SH-SY5Y (cell line): ENCODE measurements around the gene C11orf52.

Experiments
- GATA2 ChIP-seq: IDR thresholded peaks from 2 replicates; pipeline ENCODE4 v1.6.1; 2011; ENCODE audit warnings: mild to moderate bottlenecking, low read depth, low read length
- GATA3 ChIP-seq: IDR thresholded peaks from 2 replicates; pipeline ENCODE4 v1.6.1; 2011; ENCODE audit warnings: low read depth, mild to moderate bottlenecking, low read length, moderate library complexity

C11orf52 gene

DNA sequence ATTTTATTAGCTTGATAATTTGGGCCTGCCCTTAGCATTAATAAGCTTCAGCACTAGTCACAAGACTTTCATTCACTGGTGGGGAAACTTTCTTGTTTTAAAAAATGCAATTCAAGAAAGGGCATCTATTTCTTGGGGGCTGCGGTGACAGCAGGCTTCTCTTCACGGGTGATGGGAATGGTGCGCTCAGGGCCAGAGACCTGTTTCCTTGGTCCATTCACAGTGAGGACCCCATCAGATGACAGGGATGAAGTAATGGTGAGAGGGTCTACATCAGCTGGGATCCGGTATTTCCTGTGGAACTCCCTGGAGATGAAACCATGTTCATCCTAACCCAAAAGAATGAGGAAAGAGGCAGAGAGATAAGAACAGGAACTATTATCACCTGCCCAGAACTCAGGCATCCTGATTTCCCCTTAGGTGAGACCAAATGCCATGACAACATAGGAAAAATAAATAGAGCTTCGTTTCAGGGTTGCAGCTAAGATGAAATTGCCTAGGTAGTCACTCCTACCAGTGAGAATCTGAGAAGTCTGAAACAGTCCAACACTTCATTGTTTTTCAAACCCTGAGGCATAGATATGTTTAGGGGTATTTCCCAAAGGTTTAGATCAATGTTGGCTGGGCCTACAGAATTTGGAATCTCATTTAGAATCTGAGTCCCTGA is 9.9 kb upstream of the C11orf52 start:
- TF ChIP-seq GATA2 (no peak), GATA3 (no peak)

DNA sequence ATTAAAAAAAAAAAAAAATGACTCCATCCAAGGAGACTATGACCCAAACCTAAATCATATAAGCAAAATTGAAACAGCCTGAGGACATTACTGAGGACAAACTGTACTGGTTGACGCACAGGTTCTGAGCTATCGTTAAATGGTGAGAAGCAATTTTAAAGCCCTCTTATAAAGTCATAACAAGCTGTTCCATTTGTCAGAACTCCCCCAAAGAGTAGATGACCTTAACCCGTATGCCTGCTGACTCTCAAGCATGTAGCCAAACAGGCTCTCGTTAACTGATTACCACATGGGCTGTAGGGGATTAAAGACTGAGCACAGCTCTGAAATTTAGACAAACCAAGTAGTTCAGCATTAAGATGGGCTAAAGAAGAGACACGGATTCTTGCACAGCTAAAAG is 9.3 kb upstream of the C11orf52 start:
- TF ChIP-seq GATA3 (no peak), GATA2 (no peak)

DNA sequence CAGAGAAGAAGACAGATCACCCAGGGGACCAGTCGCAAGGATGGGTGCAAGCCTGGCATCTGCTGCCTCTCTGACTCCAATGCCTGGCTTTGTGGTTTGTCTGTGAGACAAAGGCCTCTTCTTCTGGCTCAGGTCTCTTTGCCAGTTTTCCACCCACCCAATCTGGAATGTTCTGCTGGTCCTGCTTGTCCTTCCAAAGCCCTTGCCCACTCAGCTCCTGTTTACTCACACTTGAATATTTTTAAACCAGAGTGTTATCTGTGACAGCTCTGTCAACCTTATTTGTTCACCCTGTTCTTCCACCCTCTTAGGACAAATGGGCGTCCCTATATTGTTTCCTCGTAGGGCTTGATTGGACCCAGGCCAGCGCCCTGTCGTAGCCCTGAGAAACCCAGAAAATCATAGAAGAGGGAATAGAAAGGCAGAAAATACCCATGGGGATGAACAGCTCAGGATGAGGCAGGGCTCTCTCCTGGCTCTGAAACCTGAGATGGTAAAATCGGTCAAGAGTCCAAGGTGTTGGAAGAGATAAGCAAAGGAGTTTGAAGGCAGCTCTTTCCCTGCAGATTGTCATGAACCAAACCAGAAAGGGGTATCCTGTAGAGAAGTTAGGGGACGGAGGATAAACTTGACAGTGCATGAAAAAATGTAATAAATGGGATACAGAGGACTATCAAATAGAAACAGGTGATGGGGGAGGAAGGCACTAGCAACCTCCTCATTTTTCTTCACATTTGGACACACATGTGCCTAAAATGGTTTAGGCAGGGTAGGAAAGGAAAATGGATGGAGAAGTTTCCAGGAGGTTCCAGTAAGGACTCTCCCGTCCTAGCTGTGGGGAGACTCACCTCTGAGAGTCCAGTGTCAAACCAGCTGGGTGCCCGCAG is 7.8 kb upstream of the C11orf52 start:
- TF ChIP-seq GATA2 (no peak), GATA3 (no peak)

DNA sequence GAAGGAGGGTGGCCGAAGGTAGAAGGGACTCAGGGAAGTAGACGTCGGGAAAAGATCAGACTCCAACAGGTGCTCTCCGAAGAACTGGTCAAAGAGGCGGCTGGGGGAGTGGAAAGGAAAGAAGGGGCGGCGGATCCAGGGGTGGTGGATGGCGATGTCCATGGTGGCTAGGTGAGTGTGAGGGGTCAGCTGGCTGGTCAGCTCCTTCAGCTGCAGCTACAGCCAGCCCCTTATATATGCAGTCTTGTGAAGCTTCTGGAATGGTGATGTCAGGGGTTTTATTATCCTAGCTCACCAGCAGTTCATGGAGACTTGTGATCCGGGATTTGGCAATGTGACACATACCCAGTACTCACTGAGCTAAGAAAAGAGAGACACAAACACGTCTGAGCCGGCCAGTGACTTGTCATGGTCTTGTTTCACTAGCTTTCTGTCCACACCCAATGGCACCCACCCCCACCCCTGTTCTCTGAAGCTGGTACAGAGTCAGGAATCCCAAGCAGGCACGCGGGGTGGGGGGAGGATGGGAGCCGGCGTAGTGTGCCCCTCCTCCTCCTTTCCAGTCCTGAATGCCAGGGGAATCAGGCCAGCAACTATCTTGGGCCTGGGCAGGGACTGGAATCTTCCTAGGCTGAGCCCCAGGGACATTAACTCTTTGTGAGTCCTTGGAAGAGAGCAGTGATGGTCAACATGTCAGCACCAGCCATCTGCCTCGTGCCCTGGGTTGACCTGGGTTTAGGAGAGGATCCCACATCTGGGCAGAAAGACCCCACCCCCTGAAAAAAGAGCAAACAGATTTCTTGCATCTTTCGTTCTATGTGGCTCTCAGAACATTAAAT is 6.9 kb upstream of the C11orf52 start, which contains the start of gene CRYAB:
TSS of gene CRYAB (minus strand) at position 208 of the 839 bp plus-strand sequence. CDS start at position 162, 46 bp downstream.
- TF ChIP-seq GATA2 (no peak), GATA3 (no peak)

DNA sequence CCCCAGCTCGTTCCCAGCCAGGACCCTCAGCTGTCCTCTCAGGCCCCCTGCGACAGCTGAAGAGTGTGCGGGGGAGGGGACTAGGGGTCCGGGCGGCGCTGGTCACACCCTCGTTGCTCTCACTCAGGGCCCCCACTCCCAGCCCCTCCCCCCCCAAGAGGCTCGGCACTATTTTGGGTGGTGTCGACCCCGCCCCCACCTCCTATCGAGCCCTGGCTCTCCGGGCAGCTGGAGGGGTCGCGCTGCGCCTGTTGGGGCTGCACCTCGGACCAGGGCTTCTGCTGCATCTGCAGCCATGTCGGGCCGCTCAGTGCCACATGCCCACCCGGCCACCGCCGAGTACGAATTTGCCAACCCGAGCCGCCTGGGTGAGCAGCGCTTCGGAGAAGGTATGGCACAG is 6.2 kb upstream of the C11orf52 start, which contains the start of gene HSPB2:
TSS of gene HSPB2 (plus strand) at position 200 of the 400 bp plus-strand sequence. CDS start at position 296, 96 bp downstream.
- TF ChIP-seq GATA2 (no peak), GATA3 (no peak)

DNA sequence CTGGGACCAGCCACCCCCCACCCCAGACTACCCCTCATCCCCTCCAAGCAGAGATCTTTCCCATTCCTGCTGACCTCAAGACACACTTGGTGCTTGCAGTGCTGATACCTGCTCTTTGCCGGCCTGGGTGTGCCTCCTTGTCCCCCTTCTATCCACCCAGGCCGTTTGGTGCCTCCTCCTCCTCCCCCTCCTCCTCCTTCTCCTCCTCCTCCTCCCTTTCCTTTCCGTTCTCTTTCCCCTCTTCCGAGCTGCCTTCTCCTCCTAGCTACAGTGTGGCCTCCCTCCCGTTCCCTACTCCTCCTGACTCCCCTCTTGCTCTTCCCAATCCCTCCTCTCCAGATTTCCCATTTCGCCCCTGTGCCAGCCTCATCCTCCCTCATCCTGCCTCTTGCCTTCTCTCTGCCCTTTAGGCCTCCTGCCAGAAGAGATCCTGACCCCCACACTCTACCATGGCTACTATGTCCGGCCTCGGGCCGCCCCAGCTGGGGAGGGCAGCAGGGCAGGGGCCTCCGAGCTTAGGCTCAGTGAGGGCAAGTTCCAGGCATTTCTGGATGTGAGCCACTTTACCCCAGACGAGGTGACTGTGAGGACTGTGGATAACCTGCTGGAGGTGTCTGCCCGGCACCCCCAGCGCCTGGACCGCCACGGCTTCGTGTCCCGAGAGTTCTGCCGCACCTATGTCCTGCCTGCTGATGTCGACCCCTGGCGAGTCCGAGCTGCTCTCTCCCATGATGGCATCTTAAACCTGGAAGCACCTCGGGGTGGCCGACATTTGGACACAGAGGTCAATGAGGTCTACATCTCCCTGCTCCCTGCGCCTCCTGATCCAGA is 5.5 kb upstream of the C11orf52 start:
- no peak for TF ChIP-seq GATA2
- TF ChIP-seq GATA3, result no peak

DNA sequence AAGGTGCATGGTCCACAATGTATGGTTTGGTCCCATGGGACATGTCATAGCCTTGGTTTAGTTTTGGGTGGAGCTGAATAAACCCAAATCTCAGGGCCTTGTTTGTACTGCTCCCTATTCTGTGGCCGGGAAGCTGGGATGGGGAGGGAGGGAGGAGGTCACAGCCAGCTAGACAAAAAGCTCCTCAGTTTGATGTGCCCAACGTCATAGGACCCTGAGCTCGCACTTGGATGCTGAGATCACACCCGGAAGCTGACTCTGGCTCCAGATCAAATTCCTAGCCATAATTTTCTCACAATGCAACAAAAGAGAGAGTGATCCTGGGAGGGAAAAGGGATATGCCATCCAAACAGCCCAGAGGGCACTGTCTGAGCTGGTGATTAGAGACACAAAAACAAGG is 4.7 kb upstream of the C11orf52 start:
- TF ChIP-seq GATA3 (no peak), GATA2 (no peak)

DNA sequence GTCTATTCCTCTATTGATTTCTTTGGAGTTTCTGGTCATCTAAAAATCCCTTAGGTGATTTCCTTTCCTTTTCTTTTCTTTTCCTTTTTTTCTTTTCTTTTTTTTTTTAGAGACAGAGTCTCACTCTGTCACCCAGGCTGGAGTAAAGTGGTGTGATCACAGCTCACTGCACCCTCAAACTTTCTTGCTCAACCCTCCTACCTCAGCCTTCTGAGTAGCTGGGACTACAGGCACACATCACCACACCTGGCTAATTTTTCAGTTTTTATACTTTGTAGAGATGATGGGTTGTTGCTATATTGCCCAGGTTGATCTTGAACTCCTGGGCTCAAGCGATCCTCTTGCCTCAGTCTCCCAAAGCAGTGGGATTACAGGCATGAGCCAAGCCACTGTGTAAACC is 1.9 kb upstream of the C11orf52 start:
- TF ChIP-seq GATA3, result no peak
- no peak for TF ChIP-seq GATA2

DNA sequence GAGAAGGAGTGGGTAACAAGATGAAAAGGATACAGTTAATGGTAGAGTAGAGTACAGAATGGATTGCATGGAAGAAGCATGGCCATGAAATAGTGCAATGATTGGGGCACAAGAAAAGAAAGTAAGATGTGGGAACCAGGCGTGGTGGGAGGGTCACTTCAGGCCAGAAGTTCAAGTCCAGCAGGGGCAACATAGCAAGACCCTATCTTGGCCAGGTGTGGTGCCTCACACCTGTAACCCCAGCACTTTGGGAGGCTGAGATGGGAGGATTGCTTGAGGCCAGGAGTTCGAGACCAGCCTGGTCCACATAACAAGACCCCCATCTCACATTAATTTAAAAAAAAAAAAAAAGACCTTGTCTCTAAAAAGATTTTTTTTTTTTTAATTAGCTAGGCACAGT is 1.4 kb upstream of the C11orf52 start:
- no peak for TF ChIP-seq GATA3
- no peak for TF ChIP-seq GATA2

DNA sequence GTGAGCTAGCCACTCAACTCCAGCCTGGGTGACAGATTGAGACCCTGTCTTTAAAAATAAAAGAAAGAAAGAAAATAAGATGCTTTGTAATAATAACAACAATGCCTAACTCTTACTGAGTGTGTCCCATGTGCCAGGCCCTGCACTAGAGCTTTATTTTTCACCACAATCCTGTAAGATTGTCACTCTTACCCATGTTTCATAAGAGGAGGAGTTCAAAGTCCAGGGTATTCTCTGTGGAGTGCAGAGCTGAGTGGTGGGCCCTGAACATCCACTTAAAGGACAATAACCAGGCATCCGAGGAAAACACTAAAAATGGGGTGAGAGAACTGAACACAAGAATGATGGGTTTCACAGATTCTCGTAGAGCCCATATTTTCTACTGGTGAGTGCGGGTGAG is 925 bp upstream of the C11orf52 start:
- TF ChIP-seq GATA3, result no peak
- TF ChIP-seq GATA2, result no peak

DNA sequence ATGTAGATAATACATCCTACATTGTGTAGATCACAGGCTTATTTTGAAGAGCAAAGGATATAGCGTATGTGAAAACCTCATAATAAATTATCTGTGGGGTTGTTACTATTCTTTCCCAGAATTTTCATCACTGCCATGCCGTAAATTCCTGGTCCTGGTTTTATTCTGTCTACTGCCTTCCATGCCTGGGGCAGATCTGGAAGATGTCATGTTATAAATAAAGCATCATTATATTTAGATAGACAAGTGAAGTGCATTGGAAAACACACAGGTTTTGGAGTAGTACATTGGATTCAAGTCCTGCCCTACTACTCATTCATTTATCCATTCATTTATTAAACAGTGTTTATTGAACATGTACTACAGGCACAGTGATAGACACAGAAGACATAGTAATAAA is 2.2 kb downstream of the C11orf52 start:
- TF ChIP-seq GATA2, result no peak
- TF ChIP-seq GATA3, result no peak

DNA sequence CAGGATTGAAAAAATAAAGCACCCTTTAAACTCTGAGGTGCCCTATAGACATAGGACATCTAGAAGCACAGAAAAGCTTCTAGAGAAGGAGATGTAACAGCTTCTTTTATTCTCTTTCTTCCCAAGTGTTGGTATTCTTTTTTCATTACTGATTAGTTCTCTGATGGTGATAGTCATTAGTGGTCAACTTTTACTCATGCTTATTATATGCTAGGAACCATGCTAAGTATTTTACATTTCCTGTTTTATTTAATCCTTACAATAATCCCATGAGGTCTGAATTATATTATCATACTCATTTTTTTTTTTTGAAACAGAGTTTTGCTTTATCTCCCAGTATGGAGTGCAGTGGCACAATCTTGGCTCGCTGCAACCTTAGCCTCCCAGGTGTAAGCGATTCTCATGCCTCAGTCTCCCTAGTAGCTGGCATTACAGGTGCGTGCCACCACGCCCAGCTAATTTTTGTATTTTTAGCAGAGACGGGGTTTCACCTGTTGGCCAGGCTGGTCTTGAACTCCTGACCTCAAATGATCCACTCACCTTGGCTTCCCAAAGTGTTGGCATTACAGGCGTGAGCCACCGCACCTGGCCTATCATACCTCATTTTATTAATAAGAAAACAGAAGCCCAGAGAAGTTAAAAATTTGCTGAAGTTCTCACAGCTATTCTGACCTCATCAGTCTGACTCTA is 3.0 kb downstream of the C11orf52 start:
- TF ChIP-seq GATA3 (no peak), GATA2 (no peak)

DNA sequence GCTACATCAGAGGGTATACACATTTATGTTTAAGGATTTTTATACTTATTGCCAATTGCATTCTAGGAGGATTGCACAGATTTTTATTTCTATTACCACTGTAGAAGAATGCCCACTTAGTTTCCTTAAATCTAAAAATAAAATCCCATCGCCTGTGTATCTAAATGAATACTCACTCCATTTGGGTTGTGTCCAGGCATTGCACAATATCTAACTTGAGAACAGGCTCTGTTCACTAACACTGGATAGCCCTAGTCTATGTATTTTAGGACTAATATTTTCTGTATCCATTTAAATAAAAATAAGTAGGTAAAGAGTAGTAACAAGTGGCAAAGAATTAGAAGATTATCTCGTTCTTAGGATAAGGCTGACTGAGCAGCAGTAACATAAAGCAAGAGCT is 4.1 kb downstream of the C11orf52 start:
- TF ChIP-seq GATA2 (no peak), GATA3 (no peak)
